WERI-Rb-1 (cell line): Measurements from ENCODE around the gene TRIO.

Experiments
- DNase-seq: peaks from one replicate; pipeline ENCODE4 v3.0.0-alpha.2; 2020
- H3K27ac ChIP-seq: fragments of 250-450 bp; sonication (Bioruptor Pico); 2 replicates; pipeline ENCODE4 v1.5.1; 2020; ENCODE audit warnings: mild to moderate bottlenecking, moderate library complexity
- H3K27me3 ChIP-seq: fragments of 250-450 bp; sonication (Bioruptor Pico); 2 replicates; pipeline ENCODE4 v1.5.1; 2021; ENCODE audit warnings: mild to moderate bottlenecking, low read depth, moderate library complexity; ENCODE audit not compliant: insufficient read depth, severe bottlenecking
- H3K36me3 ChIP-seq: fragments of 250-450 bp; sonication (Bioruptor Pico); 2 replicates; pipeline ENCODE4 v1.5.1; 2020; ENCODE audit warnings: mild to moderate bottlenecking, moderate library complexity
- H3K4me3 ChIP-seq: 2 replicates; pipeline ENCODE4 v1.5.1; 2011; ENCODE audit warnings: low read depth, mild to moderate bottlenecking, control low read depth, low read length
- H3K9me3 ChIP-seq: fragments of 250-450 bp; sonication (Bioruptor Pico); 2 replicates; pipeline ENCODE4 v1.5.1; 2021; ENCODE audit warnings: mild to moderate bottlenecking, moderate library complexity; ENCODE audit not compliant: severe bottlenecking
- TF ChIP-seq, protein P1 (sequence below): IDR thresholded peaks from 2 replicates; pipeline ENCODE4 v1.5.1; 2011; ENCODE audit warnings: low read depth, mild to moderate bottlenecking, control low read depth, inconsistent platforms, low read length

The TRIO gene

DNA sequence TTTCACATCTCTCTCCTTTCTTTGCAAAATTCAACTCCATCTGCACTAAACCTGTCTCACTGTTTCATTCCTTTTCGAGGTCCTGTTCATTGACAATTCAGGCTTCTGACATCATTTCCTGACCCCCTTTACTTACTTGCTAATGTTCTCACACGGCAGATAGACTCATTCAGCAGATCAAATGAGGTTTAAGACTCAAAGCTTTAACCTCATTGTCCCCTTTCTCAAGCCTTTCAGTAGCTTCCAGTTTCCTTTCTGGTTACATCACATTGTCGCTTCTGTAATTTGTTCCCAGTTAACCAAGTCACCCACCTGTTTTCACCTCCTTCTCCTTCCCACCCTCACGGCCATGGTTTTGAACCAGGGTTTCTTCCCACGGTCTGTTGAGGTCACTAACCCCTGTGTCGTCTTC lies 295.1 kb downstream of the TRIO start:
- Histone ChIP-seq H3K4me3 (no peak overlapping the region), H3K36me3 (no peaks in the 10 kb centered on the region), H3K27me3 (no peaks in the 10 kb centered on the region), H3K27ac (no peak overlapping the region), H3K9me3 (no peaks in the 10 kb centered on the region)
- TF ChIP-seq, protein P1, sequence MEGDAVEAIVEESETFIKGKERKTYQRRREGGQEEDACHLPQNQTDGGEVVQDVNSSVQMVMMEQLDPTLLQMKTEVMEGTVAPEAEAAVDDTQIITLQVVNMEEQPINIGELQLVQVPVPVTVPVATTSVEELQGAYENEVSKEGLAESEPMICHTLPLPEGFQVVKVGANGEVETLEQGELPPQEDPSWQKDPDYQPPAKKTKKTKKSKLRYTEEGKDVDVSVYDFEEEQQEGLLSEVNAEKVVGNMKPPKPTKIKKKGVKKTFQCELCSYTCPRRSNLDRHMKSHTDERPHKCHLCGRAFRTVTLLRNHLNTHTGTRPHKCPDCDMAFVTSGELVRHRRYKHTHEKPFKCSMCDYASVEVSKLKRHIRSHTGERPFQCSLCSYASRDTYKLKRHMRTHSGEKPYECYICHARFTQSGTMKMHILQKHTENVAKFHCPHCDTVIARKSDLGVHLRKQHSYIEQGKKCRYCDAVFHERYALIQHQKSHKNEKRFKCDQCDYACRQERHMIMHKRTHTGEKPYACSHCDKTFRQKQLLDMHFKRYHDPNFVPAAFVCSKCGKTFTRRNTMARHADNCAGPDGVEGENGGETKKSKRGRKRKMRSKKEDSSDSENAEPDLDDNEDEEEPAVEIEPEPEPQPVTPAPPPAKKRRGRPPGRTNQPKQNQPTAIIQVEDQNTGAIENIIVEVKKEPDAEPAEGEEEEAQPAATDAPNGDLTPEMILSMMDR: no peak
- DNase-seq: no peak

DNA sequence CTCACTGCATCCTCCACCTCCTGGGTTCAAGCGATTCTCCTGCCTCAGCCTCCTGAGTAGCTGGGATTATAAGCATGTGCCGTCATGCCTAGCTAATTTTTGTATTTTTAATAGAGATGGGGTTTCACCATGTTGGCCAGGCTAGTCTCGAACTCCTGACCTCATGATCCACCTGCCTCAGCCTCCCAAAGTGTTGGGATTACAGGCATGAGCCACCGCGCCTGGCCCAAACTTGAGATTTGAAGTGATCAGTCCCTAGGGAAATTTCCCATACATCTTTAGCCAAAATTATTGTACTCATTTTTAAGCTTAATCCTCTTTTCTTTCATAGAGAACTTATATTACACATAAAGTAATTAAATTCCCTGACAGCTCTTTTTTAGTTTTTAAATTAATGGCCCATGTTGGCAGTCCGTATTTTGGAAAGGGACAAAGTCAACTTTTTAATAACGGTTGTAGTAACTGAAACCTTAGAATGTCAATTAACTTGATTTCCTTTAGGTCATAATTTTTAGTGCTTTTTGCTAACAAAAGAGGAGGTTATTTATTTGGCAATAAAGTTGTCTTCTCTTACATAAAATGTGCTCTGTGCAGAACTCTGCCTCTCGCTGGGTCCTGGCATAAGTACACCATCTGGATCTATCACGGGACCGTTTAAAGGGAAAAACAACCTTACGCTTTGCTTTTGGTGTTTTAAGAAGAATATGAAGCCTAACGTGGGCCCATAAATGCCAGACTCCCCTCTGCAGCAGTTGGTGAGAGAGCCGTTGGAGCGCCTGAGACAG lies 296.1 kb downstream of the TRIO start:
- Histone ChIP-seq H3K27ac (no peak overlapping the region), H3K27me3 (no peaks in the 10 kb centered on the region), H3K36me3 (no peaks in the 10 kb centered on the region), H3K4me3 (no peak overlapping the region), H3K9me3 (no peaks in the 10 kb centered on the region)
- TF ChIP-seq, protein P1: no peak
- no peak for DNase-seq

DNA sequence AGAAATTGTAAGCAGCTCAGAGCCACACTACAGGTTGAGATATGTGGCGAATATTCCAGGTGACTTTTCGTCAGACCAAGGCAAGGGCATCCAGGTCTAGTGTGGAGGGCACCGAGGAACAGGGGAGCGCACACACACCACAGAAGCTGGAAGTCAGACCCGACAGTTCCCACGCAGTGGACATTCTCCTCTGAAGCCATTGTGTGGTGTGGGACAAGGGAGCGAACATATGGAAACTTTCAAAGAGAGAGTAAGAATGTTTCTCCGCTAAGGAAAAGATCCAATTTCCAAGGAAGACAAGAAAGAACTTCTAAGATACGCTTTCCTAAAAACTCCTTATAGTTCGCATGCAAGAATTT lies 297.1 kb downstream of the TRIO start:
- H3K27me3 ChIP-seq: no peaks in the 10 kb centered on the region
- DNase-seq: no peak
- TF ChIP-seq, protein P1: no peak
- no peak overlapping the region for H3K4me3 ChIP-seq
- no peaks in the 10 kb centered on the region for H3K9me3 ChIP-seq
- H3K27ac ChIP-seq: no peak overlapping the region
- no peaks in the 10 kb centered on the region for H3K36me3 ChIP-seq

DNA sequence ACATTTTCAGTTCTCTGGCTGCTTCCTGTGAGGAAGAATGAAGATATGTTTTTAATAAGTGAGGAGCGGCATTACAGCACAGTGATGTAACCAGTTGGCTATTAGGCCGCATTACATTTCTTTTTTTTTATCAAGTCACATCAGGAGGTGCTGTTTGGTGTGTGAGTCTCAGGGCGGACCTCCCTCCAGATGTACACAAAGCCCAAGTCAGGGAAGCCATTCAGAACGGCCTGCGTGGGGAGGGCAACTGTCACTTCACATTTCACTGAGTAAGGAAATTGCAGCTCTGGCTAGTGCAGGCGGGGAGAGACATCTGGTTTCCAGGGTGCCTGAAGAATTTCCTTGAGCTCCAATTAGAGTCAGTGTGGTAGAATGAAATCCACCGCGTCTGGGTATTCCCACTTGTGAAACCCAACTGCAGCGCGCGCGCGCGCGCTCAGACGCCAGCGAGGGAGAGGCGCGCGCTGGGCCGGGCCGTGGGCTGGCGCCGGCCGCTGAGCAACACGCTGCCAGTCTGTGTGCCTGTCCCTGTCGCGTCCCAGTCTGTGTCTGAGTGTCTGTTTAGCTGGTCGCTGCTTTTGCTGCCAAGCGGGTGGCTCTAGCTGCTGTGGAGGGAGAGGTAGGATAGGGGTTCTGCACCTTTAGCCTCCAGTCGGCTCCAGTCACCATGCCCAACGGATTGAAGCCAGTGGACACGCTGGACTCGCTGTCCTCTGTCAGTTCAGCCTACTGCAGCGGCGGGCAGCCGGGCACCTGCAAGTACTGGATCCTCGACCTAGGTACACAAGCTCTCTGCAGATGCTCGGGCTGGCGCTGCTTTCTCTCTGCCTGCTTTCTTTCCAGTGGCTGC lies 297.7 kb downstream of the TRIO start:
- no peaks in the 10 kb centered on the region for H3K9me3 ChIP-seq
- peak overlapping the region; percentile 54 for H3K4me3 ChIP-seq
- TF ChIP-seq, protein P1: no peak
- peak; percentile 68 for DNase-seq
- H3K36me3 ChIP-seq: no peaks in the 10 kb centered on the region
- peak overlapping the region; percentile 35 for H3K27ac ChIP-seq
- no peaks in the 10 kb centered on the region for H3K27me3 ChIP-seq

DNA sequence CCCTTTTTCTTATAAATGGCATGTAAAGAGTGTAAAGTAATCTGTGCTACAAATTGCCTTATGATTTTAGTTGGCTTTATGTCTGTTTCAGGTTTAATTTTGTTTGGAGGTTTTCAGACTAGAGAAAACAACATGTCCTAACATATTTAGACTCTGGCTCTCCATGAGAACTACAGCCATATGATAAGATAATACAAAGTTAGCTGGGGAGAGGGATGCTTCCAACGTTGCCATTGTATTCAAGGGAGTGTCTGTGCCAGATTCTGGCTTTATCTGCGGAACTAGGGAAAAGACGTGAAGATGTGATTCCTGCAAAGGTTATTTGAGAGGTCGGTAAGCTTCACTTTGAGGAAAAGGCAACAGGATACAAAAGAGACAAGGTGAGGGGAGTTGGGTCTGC lies 298.5 kb downstream of the TRIO start:
- no peak overlapping the region for H3K27ac ChIP-seq
- peak overlapping the region; percentile 54 for H3K4me3 ChIP-seq
- DNase-seq: no peak
- no peaks in the 10 kb centered on the region for H3K9me3 ChIP-seq
- H3K27me3 ChIP-seq: no peaks in the 10 kb centered on the region
- H3K36me3 ChIP-seq: no peaks in the 10 kb centered on the region
- TF ChIP-seq, protein P1: no peak
